Rectal smooth muscle tissue (tissue), 1 donor: ENCODE measurements around the gene SLC25A5.
"Not testable (repeated sequence)": the region's sequence is repeated elsewhere in the genome, so short reads cannot be mapped to it uniquely, and the experiment has no call there.

Experiments used
- H3K27ac ChIP-seq: one replicate; pipeline ENCODE4 v1.7.0; 2013; ENCODE audit warnings: low read depth, low read length, inconsistent platforms
- H3K27me3 ChIP-seq: one replicate; pipeline ENCODE4 v1.7.0; 2013; ENCODE audit warnings: low read length; ENCODE audit not compliant: control insufficient read depth, insufficient read depth
- H3K36me3 ChIP-seq: one replicate; pipeline ENCODE4 v1.7.0; 2013; ENCODE audit warnings: low read length; ENCODE audit not compliant: control insufficient read depth, insufficient read depth
- H3K4me1 ChIP-seq: one replicate; pipeline ENCODE4 v1.7.0; 2013; ENCODE audit warnings: low read length; ENCODE audit not compliant: control insufficient read depth, insufficient read depth
- H3K4me3 ChIP-seq: one replicate; pipeline ENCODE4 v1.7.0; 2013; ENCODE audit warnings: low read length
- H3K9ac ChIP-seq: one replicate; pipeline ENCODE4 v1.7.0; 2013; ENCODE audit warnings: low read length

Gene SLC25A5

GRCh38 chrX:119500061-119500800 is 32.0 kb downstream of the SLC25A5 start:
- no peaks in the 10 kb centered on the region for H3K4me1 ChIP-seq
- no peaks in the 10 kb centered on the region for H3K36me3 ChIP-seq
- H3K4me3 ChIP-seq: no peak overlapping the region
- H3K27me3 ChIP-seq: no peaks in the 10 kb centered on the region
- no peak overlapping the region for H3K27ac ChIP-seq
- no peak overlapping the region for H3K9ac ChIP-seq

GRCh38 chrX:119501511-119502148 is 33.4 kb downstream of the SLC25A5 start:
- no peak overlapping the region for H3K4me3 ChIP-seq
- no peak overlapping the region for H3K9ac ChIP-seq
- no peak overlapping the region for H3K27ac ChIP-seq
- no peaks in the 10 kb centered on the region for H3K4me1 ChIP-seq
- no peaks in the 10 kb centered on the region for H3K27me3 ChIP-seq
- H3K36me3 ChIP-seq: no peaks in the 10 kb centered on the region

- Histone ChIP-seq H3K36me3 (no peaks in the 10 kb centered on the region), H3K4me3 (peak overlapping the region; percentile 21), H3K4me1 (no peaks in the 10 kb centered on the region), H3K27me3 (no peaks in the 10 kb centered on the region), H3K9ac (peak overlapping the region; percentile 11), H3K27ac (no peak overlapping the region)
These were observed 34.7 kb downstream of the SLC25A5 start for GRCh38 chrX:119502727-119503483.

- Histone ChIP-seq H3K9ac (no peak overlapping the region), H3K27ac (no peak overlapping the region), H3K27me3 (no peaks in the 10 kb centered on the region), H3K4me1 (no peaks in the 10 kb centered on the region), H3K4me3 (peak overlapping the region; percentile 21), H3K36me3 (no peaks in the 10 kb centered on the region)
These were observed 35.2 kb downstream of the SLC25A5 start for GRCh38 chrX:119503484-119503861.

- not testable (repeated sequence) for H3K27me3 ChIP-seq, H3K36me3 ChIP-seq, H3K27ac ChIP-seq
These were observed 36.9 kb downstream of the SLC25A5 start for GRCh38 chrX:119505145-119505544.

GRCh38 chrX:119505945-119506344 is 37.7 kb downstream of the SLC25A5 start:
- Histone ChIP-seq H3K36me3 (no peaks in the 10 kb centered on the region), H3K9ac (no peak overlapping the region), H3K4me1 (no peaks in the 10 kb centered on the region), H3K27me3 (no peaks in the 10 kb centered on the region), H3K27ac (no peak overlapping the region), H3K4me3 (no peak overlapping the region)

More at GRCh38 chrX:119505145-119505544, 36.9 kb downstream of the SLC25A5 start:
- not testable (repeated sequence) for H3K4me3 ChIP-seq, H3K4me1 ChIP-seq, H3K9ac ChIP-seq

GRCh38 chrX:119507206-119507605 is 39.0 kb downstream of the SLC25A5 start:
- H3K27ac ChIP-seq: no peak overlapping the region
- H3K4me1 ChIP-seq: no peaks in the 10 kb centered on the region
- no peak overlapping the region for H3K9ac ChIP-seq
- H3K4me3 ChIP-seq: no peak overlapping the region
- no peaks in the 10 kb centered on the region for H3K36me3 ChIP-seq
- no peaks in the 10 kb centered on the region for H3K27me3 ChIP-seq

GRCh38 chrX:119512146-119512800 is 44.0 kb downstream of the SLC25A5 start:
- H3K36me3 ChIP-seq: no peaks in the 10 kb centered on the region
- no peak overlapping the region for H3K4me3 ChIP-seq
- H3K27ac ChIP-seq: no peak overlapping the region
- H3K9ac ChIP-seq: no peak overlapping the region
- no peaks in the 10 kb centered on the region for H3K4me1 ChIP-seq
- no peaks in the 10 kb centered on the region for H3K27me3 ChIP-seq

GRCh38 chrX:119516157-119516702 is 48.0 kb downstream of the SLC25A5 start:
- Histone ChIP-seq H3K36me3 (no peaks in the 10 kb centered on the region), H3K27me3 (no peaks in the 10 kb centered on the region), H3K4me1 (no peaks in the 10 kb centered on the region), H3K9ac (no peak overlapping the region), H3K4me3 (no peak overlapping the region), H3K27ac (no peak overlapping the region)

- Histone ChIP-seq H3K9ac (no peak overlapping the region), H3K4me1 (no peaks in the 10 kb centered on the region), H3K27ac (no peak overlapping the region), H3K4me3 (no peak overlapping the region), H3K27me3 (no peaks in the 10 kb centered on the region), H3K36me3 (no peaks in the 10 kb centered on the region)
These were observed 50.1 kb downstream of the SLC25A5 start for GRCh38 chrX:119518371-119518770.
